ENCODE results near the gene LGALS4.
"Not testable (repeated sequence)": the region's sequence is repeated elsewhere in the genome, so short reads cannot be mapped to it uniquely, and the experiment has no call there.

Gene LGALS4

GRCh38 chr19:38842439-38843174 is 29.9 kb upstream of the LGALS4 start:
- peak; percentile 43 for DNase-seq

- no peak for DNase-seq
Measured at GRCh38 chr19:38841787-38842438, 29.2 kb upstream of the LGALS4 start.

DNA sequence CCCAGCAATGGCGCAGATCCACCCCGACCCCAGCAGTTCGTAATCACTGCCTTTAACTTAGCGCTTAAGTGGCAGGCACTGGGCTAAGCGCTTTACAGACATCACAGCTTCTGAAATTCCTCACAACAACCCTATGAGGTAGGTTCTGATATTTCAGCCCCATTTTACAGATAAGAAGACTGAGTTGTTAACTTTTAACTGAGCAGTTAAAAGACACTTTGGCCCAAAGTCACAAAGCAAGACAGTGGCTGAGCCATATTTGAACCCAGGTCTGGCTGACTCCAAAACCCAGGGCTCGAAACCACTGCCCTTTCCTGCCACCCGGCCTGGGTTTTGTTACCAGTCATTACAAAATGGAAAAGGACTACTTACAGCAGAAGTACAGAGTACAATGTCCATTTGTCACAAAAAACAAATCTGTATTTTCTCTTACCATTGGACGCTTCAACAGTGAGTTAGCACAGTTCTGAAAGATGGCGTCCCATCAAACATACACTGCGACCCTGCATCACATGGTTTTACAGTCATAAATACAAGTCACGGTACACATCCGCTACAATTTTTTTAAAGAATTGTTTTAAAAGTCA is 28.5 kb upstream of the LGALS4 start:
- DNase-seq = no peak

GRCh38 chr19:38840583-38840968 is 27.8 kb upstream of the LGALS4 start:
- DNase-seq = no peak

GRCh38 chr19:38839816-38840582 is 27.3 kb upstream of the LGALS4 start:
- DNase-seq = peak; percentile 34

GRCh38 chr19:38838986-38839761 is 26.4 kb upstream of the LGALS4 start:
- no peak for DNase-seq

DNA sequence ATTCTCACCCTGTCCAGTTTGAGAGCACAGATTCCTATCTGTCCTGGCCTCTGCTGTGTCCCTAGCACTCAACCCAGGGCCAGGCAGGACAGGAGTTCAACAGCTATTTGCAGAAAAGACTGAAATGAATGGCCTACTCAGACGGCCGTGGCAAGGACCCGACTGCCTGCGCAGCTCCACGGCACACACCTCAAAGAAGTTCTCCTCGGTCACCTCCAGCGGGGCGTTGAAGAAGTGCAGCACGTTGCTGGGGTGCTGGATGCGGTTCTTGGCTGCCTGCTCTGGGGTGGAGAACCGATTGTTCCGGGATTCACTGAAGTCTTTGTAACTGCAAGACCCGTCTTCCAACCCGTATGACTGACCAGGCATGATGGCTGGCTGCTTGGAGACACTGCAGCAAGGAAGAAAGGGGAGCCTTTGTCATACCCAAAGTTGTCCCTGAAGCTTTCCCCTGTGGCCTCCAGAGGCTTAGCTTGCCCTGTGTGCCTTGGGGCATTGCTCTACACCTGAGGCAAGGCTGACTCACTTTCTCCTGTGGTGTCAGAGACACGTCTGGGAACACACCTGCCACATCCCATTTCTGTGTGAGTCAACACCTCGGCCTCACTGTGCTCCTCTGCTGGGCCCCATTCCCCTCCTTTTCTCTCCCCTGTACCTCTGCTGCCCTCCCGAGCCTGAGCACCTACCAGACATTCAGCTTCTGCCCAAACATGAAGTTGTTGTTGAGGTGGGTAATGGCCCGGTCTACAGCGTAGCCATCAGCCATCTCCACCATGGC is 25.7 kb upstream of the LGALS4 start:
- DNase-seq = peak; percentile 59

DNA sequence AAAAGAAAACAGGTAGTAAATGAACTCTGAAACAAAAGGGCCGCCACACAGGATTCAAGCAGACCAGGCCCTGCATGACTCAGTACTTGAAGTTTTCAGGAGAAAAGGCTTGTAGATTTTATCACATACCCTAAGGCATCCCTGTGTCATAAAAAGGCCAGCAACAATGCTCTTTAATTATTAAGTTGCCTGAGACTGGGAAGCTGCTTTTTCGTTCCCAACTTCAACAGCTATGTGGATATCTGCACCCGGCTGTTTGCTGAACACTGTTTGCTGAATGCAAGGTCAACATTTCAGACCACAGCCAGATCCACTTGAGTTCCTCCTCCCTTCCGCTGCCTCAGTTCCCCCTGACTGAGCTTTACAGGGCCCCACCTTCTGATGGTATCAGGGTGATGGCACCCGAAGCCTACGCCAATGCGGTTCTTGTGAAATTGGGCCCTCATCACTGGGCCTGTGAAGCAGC is 24.9 kb upstream of the LGALS4 start:
- DNase-seq = no peak

- no peak for DNase-seq
Measured at GRCh38 chr19:38836983-38837626, 24.4 kb upstream of the LGALS4 start.

DNA sequence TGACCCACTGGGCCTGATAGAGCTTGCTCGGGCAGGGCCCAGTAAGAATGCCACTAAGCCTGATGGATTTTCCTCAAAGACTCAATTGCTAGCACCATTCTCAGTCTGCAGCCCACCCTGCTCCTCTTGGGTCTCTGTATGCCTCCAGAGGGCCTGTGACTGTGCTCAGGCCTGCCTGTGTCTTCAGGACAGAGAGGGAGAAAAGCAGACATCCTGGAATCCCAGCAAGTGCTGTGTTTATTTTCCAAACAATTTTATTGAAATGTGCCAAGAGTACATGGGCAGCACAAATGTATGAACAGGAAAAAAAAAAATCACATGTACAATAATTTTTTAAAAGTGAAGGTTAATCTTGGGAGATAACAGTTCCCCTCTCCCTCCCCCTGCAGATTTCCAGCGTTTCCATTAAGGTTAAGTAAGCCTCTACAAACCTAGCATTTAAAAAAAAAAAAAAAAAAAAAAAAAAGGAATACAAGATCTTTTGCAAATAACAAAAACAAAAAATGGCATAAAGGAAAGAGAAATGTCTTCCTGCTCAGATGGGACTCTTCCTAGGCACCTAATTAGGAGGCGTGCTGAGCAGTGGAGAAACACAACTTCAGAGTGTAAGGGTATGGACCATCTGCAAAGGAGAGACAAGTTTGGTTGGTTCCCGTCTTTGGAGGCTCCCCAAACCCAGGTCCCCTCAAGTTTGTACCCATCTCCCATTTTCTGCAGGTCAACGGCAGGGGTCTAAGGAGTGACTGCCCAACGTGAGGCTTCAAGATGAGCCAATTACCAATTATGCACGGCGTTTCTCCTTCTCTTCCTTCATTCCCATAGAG is 23.6 kb upstream of the LGALS4 start:
- DNase-seq = no peak

- no peak for DNase-seq
Measured at GRCh38 chr19:38834590-38834989, 21.8 kb upstream of the LGALS4 start.

GRCh38 chr19:38834104-38834490 is 21.4 kb upstream of the LGALS4 start:
- DNase-seq = no peak

- DNase-seq = no peak
Measured at GRCh38 chr19:38833092-38833425, 20.3 kb upstream of the LGALS4 start.

DNA sequence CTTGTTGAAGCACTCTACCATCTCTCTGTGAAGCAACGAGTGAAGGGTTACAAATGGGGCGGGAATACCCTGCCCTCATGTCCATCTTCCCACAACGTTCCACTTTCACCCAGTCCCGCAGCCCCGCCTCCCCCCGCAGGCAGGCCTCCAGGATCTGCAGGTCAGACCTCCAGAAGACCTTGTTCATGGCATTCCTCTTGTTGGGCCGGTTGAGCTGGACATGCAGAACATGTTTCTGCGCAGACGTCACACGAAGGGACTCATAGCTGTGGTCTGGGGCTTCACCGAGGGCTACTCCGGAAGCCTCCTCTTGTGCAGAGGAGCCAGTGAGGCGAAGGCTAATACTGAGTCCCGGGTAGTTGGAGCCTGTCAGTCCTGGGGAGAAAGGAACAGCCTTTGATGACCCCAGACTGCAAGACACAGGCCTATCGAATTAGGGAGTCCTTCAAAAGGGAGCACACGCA is 18.4 kb upstream of the LGALS4 start:
- DNase-seq = peak; percentile 20

DNA sequence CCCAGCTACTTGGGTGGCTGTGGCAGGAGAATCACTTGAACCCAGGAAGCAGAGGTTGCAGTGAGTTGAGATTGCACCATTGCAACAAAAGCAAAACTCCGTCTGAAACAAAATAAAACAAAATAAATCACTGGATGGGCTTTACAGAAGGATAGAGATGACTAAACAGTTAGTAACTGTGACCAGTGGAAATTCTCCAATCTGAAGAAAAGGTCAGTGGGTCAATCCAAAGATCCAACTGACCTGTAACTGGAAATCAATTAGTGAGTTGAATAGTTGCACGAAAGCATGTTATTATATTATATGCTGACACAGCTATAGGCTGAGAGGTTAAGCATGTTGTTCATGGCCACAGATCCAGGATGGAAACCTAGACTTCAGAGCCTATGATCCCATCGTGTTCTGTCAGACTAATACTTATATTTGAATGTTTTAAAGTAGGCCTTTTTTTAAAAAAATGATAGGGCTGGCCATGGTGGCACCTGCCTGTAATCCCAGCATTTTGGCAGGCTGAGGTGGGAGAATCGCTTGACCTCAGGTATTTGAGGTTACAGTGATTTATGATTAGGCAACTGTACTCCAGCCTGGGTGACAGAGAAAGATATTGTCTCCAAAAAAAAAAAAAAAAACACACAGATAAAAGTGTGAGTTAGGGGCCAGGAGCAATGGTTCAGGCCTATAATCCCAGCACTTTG is 17.4 kb upstream of the LGALS4 start:
- DNase-seq = no peak

DNA sequence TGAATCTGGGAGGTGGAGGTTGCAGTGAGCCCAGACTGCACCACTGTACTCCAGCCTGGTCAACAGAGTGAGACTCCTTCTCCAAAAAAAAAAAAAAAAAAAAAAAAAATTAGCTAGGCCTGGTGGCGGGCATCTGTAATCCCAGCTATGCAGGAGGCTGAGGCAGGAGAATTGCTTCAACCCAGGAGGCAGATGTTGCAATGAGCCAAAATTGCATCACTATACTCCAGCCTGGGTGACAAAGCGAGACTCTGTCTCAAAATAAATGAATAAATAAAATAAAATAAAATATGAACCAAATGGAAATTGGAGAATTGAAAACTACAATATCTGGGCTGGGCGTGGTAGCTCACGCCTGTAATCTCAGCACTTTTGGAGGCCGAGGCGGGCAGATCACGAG is 16.5 kb upstream of the LGALS4 start:
- not testable (repeated sequence) for DNase-seq

- no peak for DNase-seq
Measured at GRCh38 chr19:38826856-38827551, 14.3 kb upstream of the LGALS4 start.

- not testable (repeated sequence) for DNase-seq
Measured at GRCh38 chr19:38825936-38826335, 13.2 kb upstream of the LGALS4 start.

DNA sequence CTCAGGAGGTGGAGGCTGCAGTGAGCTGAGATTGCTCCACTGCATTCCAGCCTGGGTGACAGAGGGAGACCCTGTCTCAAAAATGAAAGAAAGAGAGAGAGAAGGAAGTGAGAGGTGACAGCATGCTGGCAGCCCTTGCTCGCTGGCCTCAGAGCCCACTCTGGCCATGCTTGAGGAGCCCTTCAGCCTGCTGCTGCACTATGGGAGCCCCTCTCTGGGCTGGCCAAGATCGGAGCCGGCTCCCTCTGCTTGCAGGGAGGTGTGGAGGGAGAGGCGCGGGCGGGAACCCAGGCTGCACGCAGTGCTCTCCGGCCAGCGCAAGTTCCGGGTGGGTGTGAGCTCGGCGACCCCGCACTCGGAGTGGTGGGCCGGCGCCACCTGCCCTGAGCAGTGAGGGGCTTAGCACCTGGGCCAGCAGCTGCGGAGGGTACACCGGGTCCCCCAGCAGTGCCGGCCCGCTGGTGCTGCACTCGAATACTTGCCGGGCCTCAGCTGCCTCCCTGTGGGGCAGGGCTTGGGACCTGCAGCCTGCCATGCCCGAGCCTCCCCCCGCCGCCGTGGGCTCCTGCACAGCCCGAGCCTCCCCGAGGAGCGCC is 8.6 kb upstream of the LGALS4 start:
- DNase-seq = not testable (repeated sequence)

Data from stimulated activated CD4-positive, alpha-beta T cell treated with anti-CD3 and anti-CD28 coated beads, Interleukin-4, amount 100 ng/mL, for 1 hour (primary cell).